HL-60 (cell line): ENCODE results near the gene WFDC2.
A peak's percentile ranks its signal among the peaks of the same experiment; 100 is the strongest.

ENCODE experiments used
- DNase-seq, 2 experiments: peaks; one replicate each; pipeline ENCODE4 v3.0.0-alpha.2; 2010 to 2020; ENCODE audit warnings: low read depth in 1 of 2, low spot score in 1 of 2
- H3K27ac ChIP-seq: fragments of 250-450 bp; sonication (Bioruptor Pico); replicated peaks from 2 replicates; pipeline ENCODE4 v1.5.1; 2020; ENCODE audit warnings: mild to moderate bottlenecking, moderate library complexity
- H3K27me3 ChIP-seq: fragments of 250-450 bp; sonication (Bioruptor Pico); 2 replicates; pipeline ENCODE4 v1.5.1; 2021; ENCODE audit warnings: mild to moderate bottlenecking, moderate library complexity; ENCODE audit not compliant: insufficient read depth, poor library complexity, severe bottlenecking
- H3K4me3 ChIP-seq: replicated peaks from 2 replicates; pipeline ENCODE4 v1.5.1; 2011; ENCODE audit warnings: mild to moderate bottlenecking, control low read depth, low read length; ENCODE audit not compliant: insufficient read depth
- GABPA ChIP-seq: IDR thresholded peaks from 2 replicates; pipeline ENCODE4 v1.6.1; 2012; ENCODE audit warnings: low read depth
- POLR2AphosphoS5 ChIP-seq: IDR thresholded peaks from 2 replicates; pipeline ENCODE4 v1.6.1; 2012; ENCODE audit warnings: low read depth
- SPI1 ChIP-seq: IDR thresholded peaks from 2 replicates; pipeline ENCODE4 v1.6.1; 2012; ENCODE audit warnings: low read depth, mild to moderate bottlenecking, borderline replicate concordance
- TF ChIP-seq, protein P1 (sequence below): IDR thresholded peaks from 2 replicates; pipeline ENCODE4 v1.6.1; 2012; ENCODE audit warnings: low read depth; ENCODE audit not compliant: insufficient replicate concordance
- TF ChIP-seq, protein P2 (sequence below): IDR thresholded peaks from one replicate; pipeline ENCODE4 v1.5.1; 2011; ENCODE audit warnings: low read length, control low read depth, inconsistent platforms; ENCODE audit not compliant: insufficient read depth

WFDC2 gene

DNA sequence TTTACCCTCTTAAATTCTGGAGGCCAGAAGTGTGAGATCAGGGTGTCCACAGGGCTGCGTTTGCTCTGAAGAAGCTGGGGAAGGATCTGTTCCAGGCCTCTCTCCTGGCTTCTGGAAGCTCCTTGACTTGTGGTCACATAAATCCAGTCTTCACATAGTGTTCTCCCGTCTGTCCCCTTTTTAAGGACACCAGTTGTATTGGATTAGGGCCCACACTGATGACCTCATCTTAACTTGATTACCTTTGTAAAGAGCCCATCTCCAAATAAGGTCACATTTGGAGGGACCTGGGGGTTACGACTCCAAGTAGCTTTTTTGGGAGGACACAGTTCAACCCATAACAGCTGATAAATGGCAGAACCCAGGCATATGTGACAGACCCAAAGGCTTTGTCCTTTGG lies 20.0 kb upstream of the WFDC2 start:
- Histone ChIP-seq H3K4me3 (no peak overlapping the region), H3K27me3 (no peaks in the 10 kb centered on the region), H3K27ac (no peak overlapping the region)
- no peak for DNase-seq
- no peak for TF ChIP-seq SPI1
- TF ChIP-seq, protein P1, sequence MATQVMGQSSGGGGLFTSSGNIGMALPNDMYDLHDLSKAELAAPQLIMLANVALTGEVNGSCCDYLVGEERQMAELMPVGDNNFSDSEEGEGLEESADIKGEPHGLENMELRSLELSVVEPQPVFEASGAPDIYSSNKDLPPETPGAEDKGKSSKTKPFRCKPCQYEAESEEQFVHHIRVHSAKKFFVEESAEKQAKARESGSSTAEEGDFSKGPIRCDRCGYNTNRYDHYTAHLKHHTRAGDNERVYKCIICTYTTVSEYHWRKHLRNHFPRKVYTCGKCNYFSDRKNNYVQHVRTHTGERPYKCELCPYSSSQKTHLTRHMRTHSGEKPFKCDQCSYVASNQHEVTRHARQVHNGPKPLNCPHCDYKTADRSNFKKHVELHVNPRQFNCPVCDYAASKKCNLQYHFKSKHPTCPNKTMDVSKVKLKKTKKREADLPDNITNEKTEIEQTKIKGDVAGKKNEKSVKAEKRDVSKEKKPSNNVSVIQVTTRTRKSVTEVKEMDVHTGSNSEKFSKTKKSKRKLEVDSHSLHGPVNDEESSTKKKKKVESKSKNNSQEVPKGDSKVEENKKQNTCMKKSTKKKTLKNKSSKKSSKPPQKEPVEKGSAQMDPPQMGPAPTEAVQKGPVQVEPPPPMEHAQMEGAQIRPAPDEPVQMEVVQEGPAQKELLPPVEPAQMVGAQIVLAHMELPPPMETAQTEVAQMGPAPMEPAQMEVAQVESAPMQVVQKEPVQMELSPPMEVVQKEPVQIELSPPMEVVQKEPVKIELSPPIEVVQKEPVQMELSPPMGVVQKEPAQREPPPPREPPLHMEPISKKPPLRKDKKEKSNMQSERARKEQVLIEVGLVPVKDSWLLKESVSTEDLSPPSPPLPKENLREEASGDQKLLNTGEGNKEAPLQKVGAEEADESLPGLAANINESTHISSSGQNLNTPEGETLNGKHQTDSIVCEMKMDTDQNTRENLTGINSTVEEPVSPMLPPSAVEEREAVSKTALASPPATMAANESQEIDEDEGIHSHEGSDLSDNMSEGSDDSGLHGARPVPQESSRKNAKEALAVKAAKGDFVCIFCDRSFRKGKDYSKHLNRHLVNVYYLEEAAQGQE = no peak
- TF ChIP-seq, protein P2, sequence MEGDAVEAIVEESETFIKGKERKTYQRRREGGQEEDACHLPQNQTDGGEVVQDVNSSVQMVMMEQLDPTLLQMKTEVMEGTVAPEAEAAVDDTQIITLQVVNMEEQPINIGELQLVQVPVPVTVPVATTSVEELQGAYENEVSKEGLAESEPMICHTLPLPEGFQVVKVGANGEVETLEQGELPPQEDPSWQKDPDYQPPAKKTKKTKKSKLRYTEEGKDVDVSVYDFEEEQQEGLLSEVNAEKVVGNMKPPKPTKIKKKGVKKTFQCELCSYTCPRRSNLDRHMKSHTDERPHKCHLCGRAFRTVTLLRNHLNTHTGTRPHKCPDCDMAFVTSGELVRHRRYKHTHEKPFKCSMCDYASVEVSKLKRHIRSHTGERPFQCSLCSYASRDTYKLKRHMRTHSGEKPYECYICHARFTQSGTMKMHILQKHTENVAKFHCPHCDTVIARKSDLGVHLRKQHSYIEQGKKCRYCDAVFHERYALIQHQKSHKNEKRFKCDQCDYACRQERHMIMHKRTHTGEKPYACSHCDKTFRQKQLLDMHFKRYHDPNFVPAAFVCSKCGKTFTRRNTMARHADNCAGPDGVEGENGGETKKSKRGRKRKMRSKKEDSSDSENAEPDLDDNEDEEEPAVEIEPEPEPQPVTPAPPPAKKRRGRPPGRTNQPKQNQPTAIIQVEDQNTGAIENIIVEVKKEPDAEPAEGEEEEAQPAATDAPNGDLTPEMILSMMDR = no peak
- TF ChIP-seq GABPA = no peak
- no peak for TF ChIP-seq POLR2AphosphoS5

DNA sequence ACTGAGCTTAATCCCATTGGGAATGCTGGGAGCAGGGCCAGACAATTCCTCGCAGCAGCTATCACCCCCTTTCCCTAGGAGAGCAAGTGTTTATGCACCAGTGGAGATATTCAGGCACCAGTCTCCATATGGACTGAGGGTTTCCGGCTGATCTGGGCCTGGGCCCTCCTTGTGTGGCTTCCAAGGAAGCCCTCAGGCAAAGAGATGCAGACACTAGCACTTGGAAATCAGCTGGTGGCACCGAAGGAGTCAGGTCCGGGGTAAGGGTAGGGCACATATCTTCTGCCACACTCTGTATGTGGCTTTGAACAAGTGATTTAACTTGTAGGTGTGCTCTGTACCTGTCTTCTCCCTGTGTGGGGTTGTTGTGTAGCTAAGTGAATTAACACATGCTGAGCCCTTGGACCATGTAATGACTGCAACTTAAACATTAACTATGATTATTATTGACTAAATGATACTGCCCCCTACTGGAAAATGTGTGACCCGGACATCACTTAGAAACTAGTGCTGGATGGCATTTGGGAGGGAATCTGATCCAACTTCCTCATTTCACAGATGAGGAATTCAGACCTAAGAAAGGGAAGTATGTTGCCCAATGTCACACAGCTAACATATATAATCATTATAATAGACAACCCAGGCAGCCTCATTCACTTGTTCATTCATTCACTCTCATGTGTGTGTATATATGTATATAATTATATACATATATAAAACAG lies 19.3 kb upstream of the WFDC2 start:
- no peak overlapping the region for H3K4me3 ChIP-seq
- TF ChIP-seq, protein P2 = peak; percentile 22
- no peak for TF ChIP-seq GABPA
- TF ChIP-seq POLR2AphosphoS5 = no peak
- peak; percentile 91 for TF ChIP-seq SPI1
- TF ChIP-seq, protein P1 = no peak
- H3K27me3 ChIP-seq = no peaks in the 10 kb centered on the region
- no peak overlapping the region for H3K27ac ChIP-seq
- peak; percentile 76 to 90 for DNase-seq

DNA sequence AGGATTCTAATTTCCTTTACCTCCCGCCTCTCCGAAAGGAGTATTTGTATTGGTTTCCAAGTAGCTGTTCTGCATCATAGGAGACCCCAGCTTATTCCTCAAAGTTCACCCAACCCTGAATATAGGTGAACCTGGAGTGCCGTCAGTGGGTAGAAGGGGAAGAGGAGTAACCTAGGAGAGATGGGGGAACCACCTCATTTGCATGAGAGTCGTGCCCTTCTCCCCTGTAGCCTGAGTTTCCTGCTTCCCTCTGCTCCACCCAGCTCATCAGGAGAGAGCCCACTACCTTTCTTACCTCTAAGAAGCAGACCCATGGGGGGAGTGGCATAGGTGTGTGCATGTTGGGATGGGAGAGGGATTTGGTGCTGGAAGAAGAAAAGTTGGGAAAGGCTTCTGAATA lies 17.3 kb upstream of the WFDC2 start:
- TF ChIP-seq GABPA = no peak
- TF ChIP-seq, protein P1 = no peak
- TF ChIP-seq SPI1 = no peak
- no peak for TF ChIP-seq POLR2AphosphoS5
- Histone ChIP-seq H3K4me3 (no peak overlapping the region), H3K27ac (no peak overlapping the region), H3K27me3 (no peaks in the 10 kb centered on the region)
- DNase-seq = no peak
